ENCODE measurements around the gene COG7. TPM values are rescaled to one million over a fixed set of nuclear protein-coding genes. Genes with fewer than 3 reads are reported as not detected.

COG7 gene
- total RNA-seq, 1 donor from 2014 or later: 24.0 TPM

GRCh38 chr16:23408823-23409298 is 44.1 kb downstream of the COG7 start:
- H3K4me3 Mint-ChIP-seq: no peak overlapping the region
- H3K9me3 Mint-ChIP-seq: no peaks in the 10 kb centered on the region
- H3K27ac Mint-ChIP-seq: no peak overlapping the region
- no peaks in the 10 kb centered on the region for H3K27me3 Mint-ChIP-seq
- DNase-seq (ENCODE audit: extremely low spot score, unreplicated experiment): no peak
- peaks cover 33% of the 10 kb centered on the region for H3K36me3 Mint-ChIP-seq
- H3K4me1 Mint-ChIP-seq (ENCODE audit: unreplicated experiment): peaks cover 13% of the 10 kb centered on the region
- TF ChIP-seq CTCF (conservative IDR thresholded peaks at IDR 0.05): no peak

- peaks cover 32% of the 10 kb centered on the region for H3K36me3 Mint-ChIP-seq
- TF ChIP-seq CTCF (conservative IDR thresholded peaks at IDR 0.05): no peak
- H3K9me3 Mint-ChIP-seq: no peaks in the 10 kb centered on the region
- no peak overlapping the region for H3K4me3 Mint-ChIP-seq
- DNase-seq (ENCODE audit: extremely low spot score, unreplicated experiment): no peak
- H3K27ac Mint-ChIP-seq: no peak overlapping the region
- H3K27me3 Mint-ChIP-seq: no peaks in the 10 kb centered on the region
- H3K4me1 Mint-ChIP-seq (ENCODE audit: unreplicated experiment): peaks cover 13% of the 10 kb centered on the region
These were observed 44.7 kb downstream of the COG7 start for GRCh38 chr16:23408242-23408822.

- DNase-seq (ENCODE audit: extremely low spot score, unreplicated experiment): no peak
- Mint-ChIP-seq H3K4me1 (ENCODE audit: unreplicated experiment) (peaks cover 13% of the 10 kb centered on the region), H3K27ac (no peak overlapping the region), H3K36me3 (peaks cover 37% of the 10 kb centered on the region), H3K9me3 (no peaks in the 10 kb centered on the region), H3K27me3 (no peaks in the 10 kb centered on the region), H3K4me3 (no peak overlapping the region)
- no peak for TF ChIP-seq CTCF (conservative IDR thresholded peaks at IDR 0.05)
These were observed 45.4 kb downstream of the COG7 start for GRCh38 chr16:23407436-23408127.

GRCh38 chr16:23406546-23407240 is 46.3 kb downstream of the COG7 start:
- TF ChIP-seq CTCF (conservative IDR thresholded peaks at IDR 0.05): no peak
- H3K4me1 Mint-ChIP-seq (ENCODE audit: unreplicated experiment): peaks cover 13% of the 10 kb centered on the region
- H3K9me3 Mint-ChIP-seq: no peaks in the 10 kb centered on the region
- H3K36me3 Mint-ChIP-seq: peaks cover 40% of the 10 kb centered on the region
- no peak for DNase-seq (ENCODE audit: extremely low spot score, unreplicated experiment)
- H3K27me3 Mint-ChIP-seq: no peaks in the 10 kb centered on the region
- no peak overlapping the region for H3K27ac Mint-ChIP-seq
- H3K4me3 Mint-ChIP-seq: no peak overlapping the region

GRCh38 chr16:23406024-23406423 is 47.0 kb downstream of the COG7 start:
- no peak for DNase-seq (ENCODE audit: extremely low spot score, unreplicated experiment)
- Mint-ChIP-seq H3K36me3 (peaks cover 35% of the 10 kb centered on the region), H3K27ac (no peak overlapping the region), H3K27me3 (no peaks in the 10 kb centered on the region), H3K9me3 (no peaks in the 10 kb centered on the region), H3K4me3 (no peak overlapping the region), H3K4me1 (ENCODE audit: unreplicated experiment) (peaks cover 13% of the 10 kb centered on the region)
- no peak for TF ChIP-seq CTCF (conservative IDR thresholded peaks at IDR 0.05)

Data from type B pancreatic cell (in vitro differentiated cells).